ENCODE data around the gene MAPK8.

The MAPK8 gene

DNA sequence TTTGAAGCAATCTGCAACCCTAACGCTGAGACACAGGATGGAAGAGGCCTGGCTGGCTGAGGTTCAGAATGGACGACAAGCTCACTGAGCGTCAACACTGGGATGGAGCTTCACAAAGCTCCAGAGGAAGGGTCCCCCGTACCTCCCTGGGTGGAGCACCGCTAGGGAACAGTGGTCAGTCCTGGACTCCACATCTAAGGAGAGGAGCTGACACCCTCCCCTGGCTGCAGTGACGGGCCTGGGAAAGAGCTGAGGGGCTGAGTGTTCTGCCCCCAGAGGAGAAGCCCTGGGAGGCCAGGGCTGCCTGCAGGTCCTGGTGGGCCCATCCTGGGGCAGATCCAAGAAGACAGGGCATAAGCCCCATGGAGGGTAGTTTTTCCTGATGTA is 152.2 kb downstream of the MAPK8 start:
- TF ChIP-seq, protein P1, sequence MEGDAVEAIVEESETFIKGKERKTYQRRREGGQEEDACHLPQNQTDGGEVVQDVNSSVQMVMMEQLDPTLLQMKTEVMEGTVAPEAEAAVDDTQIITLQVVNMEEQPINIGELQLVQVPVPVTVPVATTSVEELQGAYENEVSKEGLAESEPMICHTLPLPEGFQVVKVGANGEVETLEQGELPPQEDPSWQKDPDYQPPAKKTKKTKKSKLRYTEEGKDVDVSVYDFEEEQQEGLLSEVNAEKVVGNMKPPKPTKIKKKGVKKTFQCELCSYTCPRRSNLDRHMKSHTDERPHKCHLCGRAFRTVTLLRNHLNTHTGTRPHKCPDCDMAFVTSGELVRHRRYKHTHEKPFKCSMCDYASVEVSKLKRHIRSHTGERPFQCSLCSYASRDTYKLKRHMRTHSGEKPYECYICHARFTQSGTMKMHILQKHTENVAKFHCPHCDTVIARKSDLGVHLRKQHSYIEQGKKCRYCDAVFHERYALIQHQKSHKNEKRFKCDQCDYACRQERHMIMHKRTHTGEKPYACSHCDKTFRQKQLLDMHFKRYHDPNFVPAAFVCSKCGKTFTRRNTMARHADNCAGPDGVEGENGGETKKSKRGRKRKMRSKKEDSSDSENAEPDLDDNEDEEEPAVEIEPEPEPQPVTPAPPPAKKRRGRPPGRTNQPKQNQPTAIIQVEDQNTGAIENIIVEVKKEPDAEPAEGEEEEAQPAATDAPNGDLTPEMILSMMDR (IDR thresholded peaks at IDR 0.05; ENCODE audit: low read depth, low read length): no peak
- H3K4me3 ChIP-seq (ENCODE audit: low read depth, low read length): no peak overlapping the region

DNA sequence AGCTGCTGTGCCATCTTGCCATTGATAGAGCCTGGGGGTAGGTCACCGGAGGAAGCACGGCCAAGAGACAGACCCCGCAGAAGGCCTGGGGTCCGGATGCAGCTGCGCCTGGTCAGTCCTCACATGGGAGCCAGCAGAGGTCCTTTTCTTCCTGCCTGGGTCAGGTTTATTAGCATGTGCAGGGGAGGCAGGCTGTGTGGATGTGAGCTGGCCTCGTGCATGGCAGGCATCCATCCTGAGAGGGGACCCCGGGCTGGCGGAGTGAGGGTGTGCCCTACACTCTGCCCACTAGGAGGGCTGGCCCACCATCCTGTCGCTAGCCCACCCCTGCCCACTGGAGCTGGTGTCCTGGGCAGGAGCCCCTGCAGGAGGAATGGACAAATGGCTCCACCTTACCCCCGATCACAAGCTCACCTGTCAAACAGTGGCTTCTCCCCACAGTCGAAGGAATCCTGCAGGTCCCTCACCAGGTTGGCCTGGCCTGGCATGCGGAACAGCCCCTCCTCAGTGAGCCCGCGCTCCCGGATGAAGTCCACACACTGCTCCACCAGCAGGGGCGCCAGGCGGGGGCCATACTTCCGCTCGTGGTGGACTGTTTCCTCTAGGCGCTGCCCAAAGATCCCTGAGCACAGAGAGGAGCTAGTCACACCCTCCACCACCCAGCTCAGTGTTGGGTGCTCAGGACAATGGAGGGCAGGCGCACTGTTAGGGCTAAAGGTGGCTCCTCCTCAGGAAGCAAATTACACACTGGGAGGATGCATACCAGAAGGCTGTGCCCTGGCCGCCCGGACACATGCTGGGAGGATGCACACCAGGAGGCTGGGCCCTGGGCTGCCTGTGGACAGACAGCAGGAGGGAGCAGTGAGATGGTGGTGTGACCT is 153.0 kb downstream of the MAPK8 start:
- TF ChIP-seq, protein P1 (IDR thresholded peaks at IDR 0.05; ENCODE audit: low read depth, low read length): no peak
- no peak overlapping the region for H3K4me3 ChIP-seq (ENCODE audit: low read depth, low read length)

DNA sequence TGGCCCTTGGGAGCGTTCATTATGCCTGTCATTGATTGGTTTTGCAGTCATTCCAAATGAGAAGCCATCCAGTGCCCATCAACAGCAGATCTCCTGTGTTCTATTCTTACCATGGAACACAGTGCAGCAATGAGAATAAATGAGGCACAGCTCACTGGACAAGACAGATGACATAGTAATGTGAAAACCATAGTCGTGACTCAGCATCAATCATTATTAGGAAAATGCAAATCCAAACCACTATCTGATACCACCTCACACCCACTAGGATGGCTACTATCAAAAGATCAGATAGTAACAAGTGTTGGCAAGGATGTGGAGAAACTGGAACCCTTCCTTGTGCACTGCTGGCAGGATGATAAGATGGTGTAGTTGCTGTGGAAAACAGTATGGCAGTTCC is 153.7 kb downstream of the MAPK8 start:
- H3K4me3 ChIP-seq (ENCODE audit: low read depth, low read length): no peak overlapping the region
- TF ChIP-seq, protein P1 (IDR thresholded peaks at IDR 0.05; ENCODE audit: low read depth, low read length): no peak

DNA sequence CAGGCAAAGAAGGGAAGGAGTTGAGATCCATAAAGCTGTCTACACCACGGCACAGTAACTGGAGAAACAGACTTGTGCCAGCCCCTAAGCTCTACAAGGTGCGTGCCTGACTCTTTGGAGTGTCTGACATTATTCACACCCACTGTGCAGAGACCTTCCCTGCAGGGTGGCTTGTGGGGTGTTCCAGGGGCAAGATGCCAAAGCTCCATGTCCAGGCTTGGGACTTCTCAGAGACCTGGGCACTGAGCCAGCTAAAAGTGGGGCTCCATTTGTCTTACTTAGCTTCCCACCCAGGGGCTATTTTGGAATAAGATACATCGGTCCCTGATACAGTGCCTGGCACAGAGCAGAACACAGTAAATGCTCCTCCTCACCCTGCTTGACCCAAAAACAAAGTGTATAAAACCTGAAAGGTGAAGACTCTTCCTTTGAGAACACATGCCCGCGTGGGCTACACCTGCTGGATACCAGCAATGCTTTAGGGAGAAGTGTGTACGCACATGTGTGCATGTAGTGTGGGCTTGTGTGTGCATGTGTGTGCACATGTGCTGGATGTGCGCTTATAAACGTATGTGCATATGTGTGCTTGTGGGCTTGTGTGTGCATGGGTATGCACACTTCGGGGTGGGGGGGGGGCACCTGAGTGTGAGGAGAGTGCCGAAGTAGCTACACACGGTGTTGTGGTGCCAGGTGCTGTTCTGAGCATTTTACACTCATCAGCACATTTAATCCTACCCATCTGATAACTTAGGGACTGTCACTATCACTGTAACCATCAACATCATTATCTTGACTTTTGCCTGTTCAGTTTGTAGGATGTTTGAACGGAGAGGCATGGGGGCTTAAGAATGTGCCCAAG is 155.4 kb downstream of the MAPK8 start:
- TF ChIP-seq, protein P1 (IDR thresholded peaks at IDR 0.05; ENCODE audit: low read depth, low read length): no peak
- no peak overlapping the region for H3K4me3 ChIP-seq (ENCODE audit: low read depth, low read length)

DNA sequence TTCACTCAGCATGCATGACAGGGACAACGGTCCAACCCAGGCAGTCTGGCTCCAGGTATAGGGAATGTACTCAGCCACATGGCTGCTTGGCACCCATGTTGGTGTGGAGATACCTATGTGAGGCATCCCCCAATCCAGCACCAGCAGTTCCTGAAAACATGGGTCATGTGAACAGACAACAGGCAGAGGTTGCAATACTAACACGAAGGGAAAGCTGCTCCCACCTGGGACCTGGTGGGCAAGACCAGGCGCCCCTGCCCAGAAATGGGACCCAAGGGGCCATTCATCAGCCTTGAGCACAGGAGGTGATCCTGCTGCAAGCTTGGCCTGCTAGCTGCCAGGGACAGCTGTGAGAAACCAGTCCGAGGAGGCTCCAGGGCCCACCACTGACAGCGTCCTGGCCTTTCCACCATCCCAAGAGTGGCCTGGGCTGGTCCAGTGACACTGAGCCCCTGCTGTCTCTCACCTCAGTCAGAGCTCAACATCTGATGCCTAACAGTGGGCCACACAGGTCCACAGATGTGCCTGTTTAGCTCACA is 156.1 kb downstream of the MAPK8 start:
- TF ChIP-seq, protein P1 (IDR thresholded peaks at IDR 0.05; ENCODE audit: low read depth, low read length): no peak
- H3K4me3 ChIP-seq (ENCODE audit: low read depth, low read length): no peak overlapping the region

DNA sequence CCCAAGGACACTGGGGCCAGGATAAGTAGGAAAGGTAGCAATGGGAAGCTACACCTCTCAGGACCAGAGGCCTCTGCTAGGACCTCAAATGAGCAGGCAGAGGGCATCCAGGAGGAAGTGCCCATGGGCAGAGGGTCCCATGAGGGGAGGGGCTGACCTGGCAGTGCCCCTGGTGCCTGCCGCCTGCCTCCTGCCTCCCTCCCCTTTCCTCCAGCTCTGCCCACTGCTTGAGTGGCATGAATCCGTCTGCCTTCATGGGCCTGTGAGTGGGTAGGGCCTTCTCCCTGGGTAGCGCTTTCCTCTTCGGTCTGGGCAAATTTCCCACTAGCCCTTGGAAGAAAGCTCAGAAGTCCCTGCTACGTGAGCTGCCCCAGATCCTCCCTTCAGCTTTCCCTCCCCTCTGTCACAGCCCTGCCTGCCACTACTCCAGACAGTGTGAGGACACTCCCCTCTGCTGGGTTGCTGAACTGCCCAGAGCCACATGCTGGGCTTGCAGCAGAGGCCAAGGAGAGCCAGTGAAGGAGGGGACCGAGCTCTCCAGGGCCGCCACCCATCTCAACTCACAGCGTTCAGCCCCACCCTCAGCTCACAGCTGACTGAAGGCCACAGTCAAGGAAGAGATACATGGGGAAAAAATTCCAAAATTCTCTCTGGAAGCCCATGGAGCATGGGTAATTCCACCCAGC is 157.0 kb downstream of the MAPK8 start:
- H3K4me3 ChIP-seq (ENCODE audit: low read depth, low read length): no peak overlapping the region
- TF ChIP-seq, protein P1 (IDR thresholded peaks at IDR 0.05; ENCODE audit: low read depth, low read length): no peak
